Hepatocyte (in vitro differentiated cells): ENCODE results near the gene TBCK. TPM values are rescaled to one million over a fixed set of nuclear protein-coding genes. Genes with fewer than 3 reads are reported as not detected.

ENCODE experiments used
- DNase-seq: peaks from one replicate; pipeline ENCODE4 v3.0.0-alpha.2; 2016; ENCODE audit warnings: low spot score
- H2AFZ ChIP-seq: fragments of 200-600 bp; sonication (generic); 2 replicates; pipeline ENCODE4 v1.6.0; 2016; ENCODE audit warnings: antibody characterized with exemption, mild to moderate bottlenecking
- H3K27ac ChIP-seq: fragments of 200-600 bp; sonication (generic); 2 replicates; pipeline ENCODE4 v1.5.1; 2016; ENCODE audit warnings: mild to moderate bottlenecking
- H3K27me3 ChIP-seq: fragments of 200-600 bp; sonication (generic); 2 replicates; pipeline ENCODE4 v1.6.1; 2016
- H3K36me3 ChIP-seq: fragments of 200-600 bp; sonication (generic); replicated peaks from 2 replicates; pipeline ENCODE4 v1.5.1; 2016; ENCODE audit warnings: low read depth; ENCODE audit not compliant: insufficient read depth
- H3K4me1 ChIP-seq: fragments of 200-600 bp; sonication (generic); 2 replicates; pipeline ENCODE4 v1.5.1; 2016; ENCODE audit warnings: mild to moderate bottlenecking, moderate library complexity; ENCODE audit not compliant: insufficient read depth
- H3K4me2 ChIP-seq: fragments of 200-600 bp; sonication (generic); 2 replicates; pipeline ENCODE4 v1.6.0; 2016
- H3K4me3 ChIP-seq: fragments of 200-600 bp; sonication (generic); 2 replicates; pipeline ENCODE4 v1.5.1; 2016; ENCODE audit warnings: mild to moderate bottlenecking
- H3K79me2 ChIP-seq: fragments of 200-600 bp; sonication (generic); 2 replicates; pipeline ENCODE4 v1.6.0; 2017; ENCODE audit warnings: mild to moderate bottlenecking
- H3K9me2 ChIP-seq: fragments of 200-600 bp; sonication (generic); replicated peaks from 2 replicates; pipeline ENCODE4 v1.6.0; 2017; ENCODE audit warnings: mild to moderate bottlenecking; ENCODE audit not compliant: insufficient read depth
- H3K9me3 ChIP-seq: fragments of 200-600 bp; sonication (generic); 2 replicates; pipeline ENCODE4 v1.5.1; 2016; ENCODE audit warnings: low read depth, mild to moderate bottlenecking
- H4K20me1 ChIP-seq: fragments of 200-600 bp; sonication (generic); 2 replicates; pipeline ENCODE4 v1.6.0; 2016; ENCODE audit warnings: mild to moderate bottlenecking; ENCODE audit not compliant: insufficient read depth, poor library complexity, severe bottlenecking
- EZH2 ChIP-seq: fragments of 200-600 bp; sonication (generic); IDR thresholded peaks from 2 replicates; pipeline ENCODE4 v1.6.1; 2016; ENCODE audit warnings: antibody characterized with exemption, mild to moderate bottlenecking, borderline replicate concordance
- EZH2phosphoT487 ChIP-seq: fragments of 200-600 bp; sonication (generic); IDR thresholded peaks from one replicate; pipeline ENCODE4 v1.6.1; 2018; ENCODE audit warnings: antibody characterized with exemption, mild to moderate bottlenecking, low read depth, moderate library complexity; ENCODE audit not compliant: unreplicated experiment, severe bottlenecking
- WGBS: methylation state at CpG from one replicate; pipeline ENCODE4 v1.1.6; 2016; ENCODE audit warnings: low lambda C conversion rate; ENCODE audit errors: missing lambda C conversion rate; 5-methylcytosine and 5-hydroxymethylcytosine counted together
- polyA plus RNA-seq: library from polyadenylated mRNA; unstranded; fragments of >200 nt; fragmentation: Nextera tagmentation; extraction: Ambion mirVana; gene quantifications from 2 replicates; pipeline ENCODE4 v1.2.1, GENCODE V29; 2016
- total RNA-seq: library from RNA; depleted of rRNA; stranded (reverse); fragments of >200 nt; gene quantifications from 2 replicates; pipeline ENCODE4 v1.2.3, GENCODE V29; 2014
- TF ChIP-seq, protein P1 (sequence below): fragments of 200-600 bp; sonication (generic); IDR thresholded peaks from 2 replicates; pipeline ENCODE4 v1.5.1; 2016; ENCODE audit warnings: antibody characterized with exemption, mild to moderate bottlenecking; ENCODE audit not compliant: poor library complexity

Gene TBCK
- total and polyA plus RNA-seq, 2 experiments from 2014 or later: 19.8 to 49.7 TPM

- Histone ChIP-seq H3K4me3 (no peak overlapping the region), H2AFZ (no peak overlapping the region), H3K27me3 (no peaks in the 10 kb centered on the region), H3K4me1 (peaks cover 11% of the 10 kb centered on the region), H3K79me2 (no peaks in the 10 kb centered on the region), H3K9me3 (no peaks in the 10 kb centered on the region), H3K27ac (no peak overlapping the region), H3K36me3 (no peaks in the 10 kb centered on the region), H4K20me1 (no peaks in the 10 kb centered on the region), H3K4me2 (no peak overlapping the region), H3K9me2 (no peaks in the 10 kb centered on the region)
- no peak for TF ChIP-seq EZH2
- TF ChIP-seq, protein P1, sequence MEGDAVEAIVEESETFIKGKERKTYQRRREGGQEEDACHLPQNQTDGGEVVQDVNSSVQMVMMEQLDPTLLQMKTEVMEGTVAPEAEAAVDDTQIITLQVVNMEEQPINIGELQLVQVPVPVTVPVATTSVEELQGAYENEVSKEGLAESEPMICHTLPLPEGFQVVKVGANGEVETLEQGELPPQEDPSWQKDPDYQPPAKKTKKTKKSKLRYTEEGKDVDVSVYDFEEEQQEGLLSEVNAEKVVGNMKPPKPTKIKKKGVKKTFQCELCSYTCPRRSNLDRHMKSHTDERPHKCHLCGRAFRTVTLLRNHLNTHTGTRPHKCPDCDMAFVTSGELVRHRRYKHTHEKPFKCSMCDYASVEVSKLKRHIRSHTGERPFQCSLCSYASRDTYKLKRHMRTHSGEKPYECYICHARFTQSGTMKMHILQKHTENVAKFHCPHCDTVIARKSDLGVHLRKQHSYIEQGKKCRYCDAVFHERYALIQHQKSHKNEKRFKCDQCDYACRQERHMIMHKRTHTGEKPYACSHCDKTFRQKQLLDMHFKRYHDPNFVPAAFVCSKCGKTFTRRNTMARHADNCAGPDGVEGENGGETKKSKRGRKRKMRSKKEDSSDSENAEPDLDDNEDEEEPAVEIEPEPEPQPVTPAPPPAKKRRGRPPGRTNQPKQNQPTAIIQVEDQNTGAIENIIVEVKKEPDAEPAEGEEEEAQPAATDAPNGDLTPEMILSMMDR: no peak
- TF ChIP-seq EZH2phosphoT487: no peak
- WGBS: 68% methylated on average over 1 of the region's 1 CpG
- no peak for DNase-seq
Observed at GRCh38 chr4:106051514-106051913, 264.5 kb downstream of the TBCK start.

DNA sequence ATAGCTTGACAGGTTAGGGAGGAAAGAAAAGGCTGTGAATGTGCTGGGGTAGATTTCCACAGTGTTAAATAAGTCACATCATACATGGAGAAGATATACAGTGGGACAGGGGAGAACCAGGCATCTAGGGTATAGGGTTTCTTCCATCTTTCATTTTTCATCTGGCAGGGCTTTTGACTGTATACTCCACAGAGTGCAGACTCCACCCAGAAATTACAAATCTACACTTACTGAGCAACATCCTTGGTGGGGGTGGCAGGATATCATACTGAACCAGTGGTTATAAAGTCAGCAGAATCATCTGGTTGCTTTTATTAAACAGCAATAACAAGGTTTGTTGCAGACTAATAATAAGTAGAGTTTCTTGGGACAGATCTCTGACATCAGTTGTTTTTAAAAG lies 266.5 kb downstream of the TBCK start:
- H3K4me1 ChIP-seq: peaks cover 11% of the 10 kb centered on the region

DNA sequence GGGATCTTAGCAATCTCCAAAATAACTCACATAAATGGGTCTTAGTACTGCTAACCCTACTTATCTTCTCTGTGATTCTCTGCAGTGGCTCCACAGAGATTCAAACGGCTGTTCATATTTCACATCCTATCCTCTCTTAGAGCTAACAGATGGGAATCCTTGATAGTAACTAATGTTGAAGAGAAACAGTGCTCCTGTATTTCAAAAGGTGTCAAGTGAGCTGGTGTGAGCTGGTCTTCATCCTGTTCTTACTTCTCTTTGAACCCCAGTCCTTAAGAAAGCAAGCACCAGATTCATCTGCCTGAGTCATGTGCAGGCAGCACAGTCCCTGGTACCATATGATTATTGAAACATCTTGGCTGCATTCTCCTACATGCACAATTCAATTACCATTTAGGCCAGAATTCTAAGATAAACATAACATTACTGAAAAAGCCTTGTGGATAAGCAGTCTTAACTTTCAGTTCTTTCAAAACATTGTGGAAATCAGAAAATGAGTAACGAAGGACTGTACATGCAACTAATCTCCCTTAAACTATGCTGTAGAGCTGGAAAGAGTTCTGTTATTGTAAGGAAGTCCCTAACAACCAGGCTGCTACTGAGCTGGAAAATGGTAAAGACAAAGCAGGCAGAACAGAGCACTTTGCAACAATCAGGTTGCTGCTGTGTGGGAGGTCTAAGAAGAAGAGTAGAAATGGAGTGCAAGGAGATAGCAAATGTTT lies 267.6 kb downstream of the TBCK start:
- no peaks in the 10 kb centered on the region for H3K79me2 ChIP-seq
- no peaks in the 10 kb centered on the region for H3K36me3 ChIP-seq
- H4K20me1 ChIP-seq: no peaks in the 10 kb centered on the region
- H3K4me1 ChIP-seq: peaks cover 11% of the 10 kb centered on the region
- no peaks in the 10 kb centered on the region for H3K27me3 ChIP-seq
- peak overlapping the region; percentile 48 for H3K4me2 ChIP-seq
- no peak overlapping the region for H2AFZ ChIP-seq
- peak; percentile 44 for DNase-seq
- no peak overlapping the region for H3K4me3 ChIP-seq
- WGBS: 42% methylated on average over 2 of the region's 2 CpGs
- TF ChIP-seq EZH2phosphoT487: no peak
- TF ChIP-seq, protein P1: no peak
- TF ChIP-seq EZH2: no peak
- peak overlapping the region; percentile 82 for H3K27ac ChIP-seq
- no peaks in the 10 kb centered on the region for H3K9me2 ChIP-seq
- no peaks in the 10 kb centered on the region for H3K9me3 ChIP-seq

More for the DNA sequence above, 266.5 kb downstream of the TBCK start:
- no peaks in the 10 kb centered on the region for H3K36me3 ChIP-seq
- H3K27me3 ChIP-seq: no peaks in the 10 kb centered on the region
- H4K20me1 ChIP-seq: no peaks in the 10 kb centered on the region
- no peaks in the 10 kb centered on the region for H3K79me2 ChIP-seq
- no peak for DNase-seq
- TF ChIP-seq, protein P1: no peak
- TF ChIP-seq EZH2 (no peak), EZH2phosphoT487 (no peak)
- H3K9me3 ChIP-seq: no peaks in the 10 kb centered on the region
- H3K9me2 ChIP-seq: no peaks in the 10 kb centered on the region
- H2AFZ ChIP-seq: no peak overlapping the region
- H3K4me2 ChIP-seq: peak overlapping the region; percentile 48
- H3K4me3 ChIP-seq: no peak overlapping the region
- peak overlapping the region; percentile 82 for H3K27ac ChIP-seq
